Astrocyte (in vitro differentiated cells and primary cell): ENCODE results near the gene SBNO2. TPM values are rescaled to one million over a fixed set of nuclear protein-coding genes. Genes with fewer than 3 reads are reported as not detected.
A peak's percentile ranks its signal among the peaks of the same experiment; 100 is the strongest.

Experiments
- DNase-seq: peaks from one replicate; pipeline ENCODE4 v3.0.0-alpha.2; 2010; ENCODE audit warnings: low read depth
- FAIRE-seq: peaks from 2 replicates; lab custom pipeline; 2011; peaks lifted over from hg19 to GRCh38; lab: Jason Lieb, UNC
- H2AFZ ChIP-seq: 2 replicates; pipeline ENCODE4 v1.6.0; 2012; ENCODE audit warnings: low read depth, low read length, inconsistent platforms
- H3K27ac ChIP-seq: 2 replicates; pipeline ENCODE4 v1.5.1; 2011; ENCODE audit warnings: low read depth, low read length, inconsistent platforms
- H3K27me3 ChIP-seq: 2 replicates; pipeline ENCODE4 v1.6.0; 2011; ENCODE audit warnings: low read length, inconsistent platforms; ENCODE audit not compliant: insufficient read depth
- H3K36me3 ChIP-seq: 2 replicates; pipeline ENCODE4 v1.5.1; 2011; ENCODE audit warnings: low read length, inconsistent platforms; ENCODE audit not compliant: insufficient read depth
- H3K4me1 ChIP-seq: 2 replicates; pipeline ENCODE4 v1.5.1; 2011; ENCODE audit warnings: low read length, inconsistent platforms; ENCODE audit not compliant: insufficient read depth
- H3K4me2 ChIP-seq: 2 replicates; pipeline ENCODE4 v1.6.0; 2012; ENCODE audit warnings: low read length, inconsistent platforms
- H3K4me3 ChIP-seq: 2 replicates; pipeline ENCODE4 v1.5.1; 2011; ENCODE audit warnings: low read depth, mild to moderate bottlenecking, low read length, inconsistent platforms; ENCODE audit not compliant: insufficient read depth
- H3K79me2 ChIP-seq: 2 replicates; pipeline ENCODE4 v1.6.0; 2012; ENCODE audit warnings: mild to moderate bottlenecking, low read length, inconsistent platforms; ENCODE audit not compliant: insufficient read depth
- H3K9ac ChIP-seq: 2 replicates; pipeline ENCODE4 v1.6.0; 2012; ENCODE audit warnings: mild to moderate bottlenecking, low read length, inconsistent platforms
- H3K9me3 ChIP-seq: 2 replicates; pipeline ENCODE4 v1.5.1; 2012; ENCODE audit warnings: low read depth, mild to moderate bottlenecking, low read length, inconsistent platforms; ENCODE audit not compliant: insufficient read depth
- H4K20me1 ChIP-seq: 2 replicates; pipeline ENCODE4 v1.6.0; 2012; ENCODE audit warnings: low read length, inconsistent platforms; ENCODE audit not compliant: insufficient read depth
- H3K27ac Mint-ChIP-seq: one replicate; pipeline ENCODE4 v1.8.0; 2021; ENCODE audit warnings: mild to moderate bottlenecking, mixed read lengths; ENCODE audit not compliant: unreplicated experiment
- H3K27me3 Mint-ChIP-seq: one replicate; pipeline ENCODE4 v1.8.0; 2021; ENCODE audit warnings: low read depth, mixed read lengths; ENCODE audit not compliant: unreplicated experiment
- H3K36me3 Mint-ChIP-seq: one replicate; pipeline ENCODE4 v1.8.0; 2021; ENCODE audit warnings: low read depth, mixed read lengths; ENCODE audit not compliant: unreplicated experiment
- H3K4me1 Mint-ChIP-seq: one replicate; pipeline ENCODE4 v1.8.0; 2021; ENCODE audit warnings: low read depth, mixed read lengths; ENCODE audit not compliant: unreplicated experiment
- H3K4me3 Mint-ChIP-seq: one replicate; pipeline ENCODE4 v1.8.0; 2021; ENCODE audit warnings: mild to moderate bottlenecking, moderate library complexity, mixed read lengths; ENCODE audit not compliant: unreplicated experiment
- H3K9me3 Mint-ChIP-seq: one replicate; pipeline ENCODE4 v1.8.0; 2021; ENCODE audit warnings: mild to moderate bottlenecking, mixed read lengths; ENCODE audit not compliant: unreplicated experiment
- CTCF ChIP-seq: IDR thresholded peaks from 2 replicates; pipeline ENCODE4 v1.5.1; 2011; ENCODE audit warnings: low read depth, mild to moderate bottlenecking, inconsistent platforms, low read length, moderate library complexity; ENCODE audit not compliant: insufficient read depth
- EZH2 ChIP-seq: IDR thresholded peaks from 2 replicates; pipeline ENCODE4 v1.6.1; 2012; ENCODE audit warnings: mild to moderate bottlenecking, low read length, inconsistent platforms; ENCODE audit not compliant: insufficient read depth
- total RNA-seq: library from RNA; stranded (reverse); gene quantifications from 2 replicates; pipeline ENCODE4 v1.2.1, GENCODE V29; 2021

The SBNO2 gene
- total RNA-seq, 1 donor from 2014 or later = 39.3 TPM

- no peak overlapping the region for H3K4me3 Mint-ChIP-seq
- Histone ChIP-seq H3K9ac (no peak overlapping the region), H3K36me3 (no peaks in the 10 kb centered on the region), H3K4me2 (no peak overlapping the region), H3K4me1 (peaks cover 5% of the 10 kb centered on the region), H3K4me3 (no peak overlapping the region), H2AFZ (no peak overlapping the region), H3K9me3 (no peaks in the 10 kb centered on the region), H3K79me2 (peaks cover 65% of the 10 kb centered on the region), H3K27ac (no peak overlapping the region), H4K20me1 (peaks cover 60% of the 10 kb centered on the region), H3K27me3 (no peaks in the 10 kb centered on the region)
- no peaks in the 10 kb centered on the region for H3K27me3 Mint-ChIP-seq
- DNase-seq = no peak
- FAIRE-seq = no peak
- no peaks in the 10 kb centered on the region for H3K9me3 Mint-ChIP-seq
- H3K27ac Mint-ChIP-seq = peak overlapping the region; percentile 78
- peaks cover 4% of the 10 kb centered on the region for H3K4me1 Mint-ChIP-seq
- TF ChIP-seq EZH2 = no peak
- TF ChIP-seq CTCF = no peak
- H3K36me3 Mint-ChIP-seq = peaks cover 2% of the 10 kb centered on the region
Measured at GRCh38 chr19:1159864-1160595, 14.0 kb downstream of the SBNO2 start.

GRCh38 chr19:1158885-1159448 lies 15.1 kb downstream of the SBNO2 start:
- no peak for DNase-seq
- Histone ChIP-seq H4K20me1 (peaks cover 58% of the 10 kb centered on the region), H3K4me2 (no peak overlapping the region), H2AFZ (no peak overlapping the region), H3K36me3 (no peaks in the 10 kb centered on the region), H3K4me1 (peaks cover 11% of the 10 kb centered on the region), H3K9ac (no peak overlapping the region), H3K9me3 (no peaks in the 10 kb centered on the region), H3K4me3 (no peak overlapping the region), H3K27me3 (no peaks in the 10 kb centered on the region), H3K79me2 (peaks cover 62% of the 10 kb centered on the region), H3K27ac (no peak overlapping the region)
- H3K27me3 Mint-ChIP-seq = no peaks in the 10 kb centered on the region
- peaks cover 4% of the 10 kb centered on the region for H3K4me1 Mint-ChIP-seq
- H3K9me3 Mint-ChIP-seq = no peaks in the 10 kb centered on the region
- peaks cover 2% of the 10 kb centered on the region for H3K36me3 Mint-ChIP-seq
- TF ChIP-seq EZH2 = no peak
- no peak for TF ChIP-seq CTCF
- no peak overlapping the region for H3K4me3 Mint-ChIP-seq
- H3K27ac Mint-ChIP-seq = no peak overlapping the region
- no peak for FAIRE-seq
